DMS153 (cell line): ENCODE results near the gene SFXN1.
"Not testable (repeated sequence)": the region's sequence is repeated elsewhere in the genome, so short reads cannot be mapped to it uniquely, and the experiment has no call there.

Experiments
- DNase-seq: peaks from one replicate; lab custom pipeline; 2025; lab: John Stamatoyannopoulos, UW

Gene SFXN1

DNA sequence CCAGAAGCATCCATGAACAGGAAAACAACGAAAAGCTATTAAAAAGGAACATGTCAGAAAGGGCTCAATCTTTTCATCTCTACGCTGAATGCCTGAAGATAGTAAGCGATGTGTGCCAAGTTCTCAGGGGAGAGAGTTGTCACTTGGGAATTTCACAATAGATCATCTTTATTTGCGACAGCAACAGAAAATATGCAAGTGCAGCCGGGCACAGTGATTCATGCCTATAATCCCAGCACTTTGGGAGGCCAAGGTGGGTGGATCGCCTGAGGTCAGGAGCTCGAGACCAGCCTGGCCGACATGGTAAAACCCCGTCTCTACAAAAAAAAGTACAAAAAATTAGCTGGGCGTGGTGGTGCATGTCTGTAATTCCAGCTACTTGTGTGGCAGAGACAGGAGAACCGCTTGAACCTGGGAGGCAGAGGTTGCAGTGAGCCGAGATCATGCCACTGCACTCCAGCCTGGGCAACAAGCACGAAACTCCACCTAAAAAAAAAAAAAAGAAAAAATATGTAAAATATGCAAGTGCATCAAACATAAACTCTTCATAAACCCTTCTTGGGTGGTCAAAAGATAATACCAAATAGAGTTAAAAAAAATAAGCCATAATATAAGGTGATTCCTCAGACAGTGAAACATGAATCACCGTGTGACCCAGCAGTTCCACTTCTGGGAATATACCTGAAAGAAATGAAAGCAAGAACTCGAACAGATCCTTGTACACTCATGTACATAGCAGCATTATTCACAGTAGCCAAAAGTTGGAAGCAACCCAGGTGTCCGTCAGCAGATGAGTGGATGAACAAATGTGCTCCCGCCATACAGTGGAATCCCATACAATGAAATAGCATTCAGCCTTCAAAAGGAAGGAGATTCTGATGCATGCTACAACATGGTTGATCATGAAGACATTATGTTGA is 16.2 kb downstream of the SFXN1 start:
- DNase-seq = no peak

DNA sequence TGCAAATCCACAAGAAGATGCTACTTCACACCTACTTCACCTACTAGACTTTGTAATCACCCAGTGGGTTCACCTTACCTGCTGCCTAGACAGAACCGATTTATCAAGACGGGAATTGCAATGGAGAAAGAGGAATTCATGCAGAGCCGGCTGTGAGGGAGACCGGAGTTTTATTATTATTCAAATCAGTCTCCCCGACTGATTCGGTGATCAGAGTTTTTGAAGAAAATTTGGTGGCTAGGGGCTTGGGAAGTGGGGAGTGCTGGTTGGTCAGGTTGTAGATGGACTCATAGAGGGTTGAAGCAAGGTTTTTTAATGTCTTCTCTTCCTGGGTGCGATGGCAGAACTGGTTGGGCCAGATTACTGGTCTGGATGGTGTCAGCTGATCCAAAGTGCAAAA is 23.4 kb downstream of the SFXN1 start:
- no peak for DNase-seq

DNA sequence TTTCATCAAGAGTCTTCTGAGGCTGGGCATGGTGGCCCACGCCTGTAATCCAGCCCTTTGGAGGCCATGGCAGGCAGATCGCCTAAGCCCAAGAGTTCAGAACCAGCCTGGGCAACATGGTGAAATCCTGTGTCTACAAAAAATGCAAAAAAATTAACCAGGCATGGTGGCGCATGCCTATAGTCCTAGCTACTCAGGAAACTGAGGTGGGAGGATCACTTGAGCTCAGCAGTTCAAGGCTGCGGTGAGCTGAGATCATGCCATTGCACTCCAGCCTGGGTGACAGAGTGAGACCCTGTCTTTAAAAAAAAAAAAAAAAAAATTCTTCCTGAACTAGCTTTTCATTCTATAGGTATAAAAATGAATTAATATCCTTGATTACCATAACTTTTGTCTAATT is 29.3 kb downstream of the SFXN1 start:
- DNase-seq = not testable (repeated sequence)

DNA sequence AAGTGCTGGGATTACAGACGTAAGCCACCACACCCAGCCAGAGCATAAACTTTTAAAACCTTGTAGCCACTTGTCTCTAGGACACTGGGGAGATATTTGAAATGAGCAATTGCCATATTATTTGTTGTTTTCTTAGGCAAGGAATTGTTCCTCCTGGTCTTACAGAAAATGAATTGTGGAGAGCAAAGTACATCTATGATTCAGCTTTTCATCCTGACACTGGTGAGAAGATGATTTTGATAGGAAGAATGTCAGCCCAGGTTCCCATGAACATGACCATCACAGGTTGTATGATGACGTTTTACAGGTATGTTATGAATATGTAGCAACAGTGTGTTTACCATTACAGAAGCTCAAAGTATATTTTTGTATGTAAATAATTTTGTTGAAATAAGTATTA is 30.5 kb downstream of the SFXN1 start:
- no peak for DNase-seq

DNA sequence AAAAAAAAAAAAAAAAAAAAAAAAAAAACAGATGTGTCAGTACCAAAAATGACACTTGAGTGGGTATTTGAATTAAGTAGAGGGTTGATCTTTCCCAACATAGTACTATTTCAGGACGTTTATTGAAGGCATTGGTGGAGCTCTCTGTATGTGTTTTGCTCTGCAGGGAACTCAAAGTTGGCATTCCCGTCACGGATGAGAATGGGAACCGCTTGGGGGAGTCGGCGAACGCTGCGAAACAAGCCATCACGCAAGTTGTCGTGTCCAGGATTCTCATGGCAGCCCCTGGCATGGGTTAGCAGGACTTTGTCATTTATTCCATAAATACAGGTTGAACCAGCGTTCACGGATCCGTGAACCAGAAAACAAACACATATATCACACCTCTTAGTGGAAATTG is 34.9 kb downstream of the SFXN1 start:
- no peak for DNase-seq

DNA sequence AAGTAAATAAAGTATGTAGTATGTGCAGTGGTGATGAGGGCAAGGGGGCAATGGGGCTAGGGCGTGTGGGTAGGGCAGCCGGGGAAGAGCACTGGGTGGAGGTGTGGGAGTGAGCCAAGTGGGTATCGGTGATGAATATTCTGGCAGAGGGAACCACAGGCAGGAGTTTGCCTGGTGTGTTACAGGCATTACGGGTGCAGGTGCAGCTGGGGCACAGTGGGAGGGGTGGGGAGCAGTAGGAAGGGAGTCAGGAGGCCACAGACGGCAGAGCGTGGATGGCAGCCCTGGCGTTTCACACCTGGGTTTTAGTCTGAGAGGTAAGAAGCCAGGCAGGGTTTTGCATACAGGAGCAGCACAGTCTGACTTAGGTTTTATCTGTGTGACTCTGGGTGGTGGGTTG is 35.4 kb downstream of the SFXN1 start:
- DNase-seq = no peak

DNA sequence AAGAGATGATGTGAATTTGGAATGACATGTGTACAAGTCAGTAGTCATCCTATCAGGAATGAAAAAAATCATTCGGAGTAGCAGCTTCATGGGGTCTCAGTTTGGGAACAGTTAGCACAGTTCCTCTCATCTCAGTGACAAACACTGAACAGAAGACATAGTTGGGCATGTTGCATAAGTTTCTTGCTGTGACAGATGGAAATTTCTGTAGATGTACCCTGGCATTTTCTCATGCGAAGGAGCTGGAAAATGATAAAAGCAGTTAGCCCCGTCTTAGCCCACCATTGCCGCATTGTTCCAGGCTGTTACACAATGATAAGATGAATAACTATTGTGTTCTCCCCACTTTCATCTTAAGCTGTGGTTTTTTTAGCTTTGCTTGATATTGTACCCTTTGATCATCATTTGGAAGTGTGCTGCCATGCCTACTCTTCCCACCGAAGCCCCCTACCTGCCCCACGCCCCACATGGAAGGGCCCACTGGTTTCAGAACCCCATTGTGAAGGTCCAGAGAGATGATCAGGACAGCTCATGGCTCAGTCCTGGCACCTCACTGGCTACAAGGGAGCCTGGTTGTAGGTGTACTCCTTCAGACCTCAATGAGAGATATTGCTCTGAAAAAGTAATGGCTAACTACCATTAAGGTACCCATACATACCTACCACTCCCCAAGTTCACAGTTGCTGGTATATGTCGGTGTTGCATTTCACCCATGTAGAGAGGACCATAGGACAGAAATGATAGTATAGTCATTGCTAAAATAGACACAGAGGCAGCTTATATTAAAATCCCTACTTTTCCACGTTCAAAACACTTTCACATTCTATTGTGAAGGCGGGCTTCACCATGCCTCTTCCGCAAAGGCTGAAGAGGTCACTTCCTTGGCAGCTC is 38.8 kb downstream of the SFXN1 start:
- DNase-seq = no peak

DNA sequence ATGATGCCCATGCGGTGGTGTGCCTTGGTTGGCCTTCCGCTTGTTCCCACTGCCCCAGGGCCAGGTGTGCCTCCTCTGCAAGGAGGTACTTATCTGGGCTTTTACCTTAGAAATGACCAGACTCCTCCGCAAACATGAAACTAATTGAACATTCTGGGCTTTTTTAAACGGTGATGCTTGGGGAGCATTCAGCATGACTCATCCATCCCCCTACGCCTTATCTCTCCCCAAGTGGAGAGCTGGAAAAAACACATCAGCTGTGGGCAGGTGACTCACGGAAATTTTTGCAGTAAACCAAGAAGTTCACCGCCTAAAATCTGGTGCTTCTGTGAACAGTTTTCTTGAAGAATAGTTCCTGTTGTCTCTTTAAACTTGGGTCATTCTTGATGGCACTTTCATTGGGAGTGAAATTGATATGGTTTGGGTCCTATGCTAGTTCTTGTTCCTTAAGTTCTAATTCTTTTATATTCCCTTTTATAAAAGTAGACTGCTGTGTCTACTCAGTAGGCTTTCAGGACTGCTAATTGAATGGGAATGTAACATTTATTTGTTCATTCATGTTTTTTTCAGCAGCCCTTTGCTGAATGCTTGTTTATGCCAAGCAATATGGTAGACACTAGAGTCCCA is 39.6 kb downstream of the SFXN1 start:
- no peak for DNase-seq

DNA sequence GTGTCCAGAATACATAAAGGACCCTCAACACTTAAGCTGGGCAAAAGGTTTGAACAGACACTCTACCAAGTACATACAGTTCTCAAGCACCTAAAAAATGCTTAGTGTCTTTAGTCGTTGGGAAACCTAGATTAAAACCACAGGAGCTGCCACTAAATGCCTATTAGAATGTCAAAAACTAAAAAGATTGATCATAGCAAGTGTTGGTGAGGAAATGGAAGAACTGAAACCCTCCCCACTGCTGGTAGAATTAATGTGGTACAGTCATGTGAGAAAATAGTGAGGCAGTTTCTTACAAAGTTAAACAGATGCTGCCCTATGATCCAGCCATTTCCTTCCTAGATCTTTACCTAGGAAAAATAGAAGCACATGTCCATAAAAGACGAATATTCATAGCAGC is 40.6 kb downstream of the SFXN1 start:
- no peak for DNase-seq

DNA sequence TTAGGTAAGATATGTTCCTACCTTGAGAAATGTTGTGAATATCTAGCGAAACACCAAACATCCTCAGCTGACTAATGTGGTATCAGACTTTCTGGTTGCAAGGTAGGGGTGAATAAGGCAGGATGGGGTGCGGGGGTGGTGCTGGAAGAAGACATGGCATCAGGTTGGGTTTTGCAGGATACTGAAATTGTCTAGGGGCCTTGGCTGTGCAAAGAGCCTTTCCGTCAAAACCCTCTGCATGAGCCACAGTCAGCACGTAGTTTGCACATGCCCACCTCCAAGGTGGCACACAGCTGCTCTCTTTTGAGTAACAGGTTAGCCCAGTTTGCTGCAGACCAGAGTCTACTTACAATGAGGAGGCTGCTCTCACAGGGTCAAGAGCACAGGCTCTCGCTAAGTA is 42.0 kb downstream of the SFXN1 start:
- peak; percentile 7 for DNase-seq

DNA sequence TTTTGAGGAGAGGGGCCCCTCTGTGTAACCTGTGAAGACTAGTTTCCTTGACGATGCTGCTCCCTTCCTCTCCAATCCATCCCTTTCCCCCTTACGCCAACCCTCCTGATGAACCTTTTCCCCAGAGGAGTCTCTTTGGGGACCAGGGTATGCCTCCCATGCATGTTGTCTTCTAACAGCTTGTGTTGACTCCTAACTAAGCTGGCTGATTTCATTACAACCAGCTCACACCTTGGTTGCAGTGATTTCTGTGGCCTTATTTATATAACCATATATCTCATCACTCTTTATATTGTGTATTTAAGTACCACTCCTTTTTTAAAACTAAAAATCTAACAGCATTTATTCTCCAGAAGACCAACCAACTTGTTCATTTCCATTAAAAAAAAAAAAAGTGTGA is 42.5 kb downstream of the SFXN1 start:
- DNase-seq = no peak

DNA sequence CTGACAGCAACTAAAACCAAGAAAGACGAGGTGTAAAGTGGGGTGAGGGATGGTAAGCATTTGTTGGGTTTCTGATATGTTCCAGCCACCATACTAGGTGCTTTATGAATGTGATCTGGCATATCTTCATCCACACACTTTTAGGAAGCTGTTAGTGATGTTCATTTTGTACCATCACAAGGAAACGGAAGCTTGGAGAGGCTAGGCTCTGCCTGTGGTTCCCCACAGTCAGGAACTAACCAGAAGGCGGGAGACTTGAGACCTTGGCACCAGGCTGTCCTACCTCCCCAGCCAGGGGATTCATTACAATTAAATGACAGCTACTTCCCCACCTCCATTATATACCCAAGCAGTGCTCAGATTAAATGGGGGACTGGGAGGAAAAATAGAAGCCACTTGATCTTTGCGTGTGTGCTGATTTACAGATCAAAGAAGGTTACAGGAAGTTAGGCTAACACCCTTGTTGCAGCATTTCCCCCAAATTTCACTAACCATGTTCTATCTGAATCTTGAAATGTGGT is 43.0 kb downstream of the SFXN1 start:
- DNase-seq = no peak

DNA sequence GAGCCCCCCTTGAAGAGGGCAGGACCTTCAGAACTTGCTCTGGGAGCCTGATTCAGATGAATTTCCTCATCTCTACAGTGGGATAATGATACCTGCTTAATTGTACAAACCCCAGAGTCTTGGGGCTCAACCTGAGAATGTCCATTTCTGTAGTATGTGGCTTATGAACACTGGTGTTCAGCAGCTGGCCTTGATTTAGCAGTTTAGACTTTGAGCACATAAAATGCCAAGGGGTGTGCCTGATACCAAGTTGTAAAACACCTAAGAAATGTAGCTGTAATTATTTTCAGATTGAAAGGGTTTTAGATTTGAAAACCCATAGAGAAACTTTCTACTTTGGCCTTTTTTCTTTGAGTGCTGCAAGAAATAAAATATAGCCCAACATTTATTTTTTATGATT is 44.9 kb downstream of the SFXN1 start:
- DNase-seq = no peak

DNA sequence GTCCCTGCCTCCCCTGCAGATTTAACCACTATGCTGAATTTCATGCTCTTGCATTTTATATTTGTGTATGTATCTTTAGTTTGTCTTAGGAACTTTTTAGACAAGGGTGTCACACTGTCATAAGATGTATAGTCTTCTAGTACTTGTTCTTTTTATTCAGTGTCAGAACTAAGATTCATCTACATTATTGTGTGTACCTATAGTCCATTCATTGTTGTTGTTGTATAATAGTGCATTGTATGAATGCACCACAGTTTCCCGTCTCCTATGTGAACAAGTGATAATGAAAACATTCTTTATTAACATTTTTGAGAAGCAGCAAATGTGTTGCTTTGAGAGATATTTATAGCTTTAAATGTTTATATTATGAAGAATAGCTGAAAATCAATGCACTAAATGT is 45.9 kb downstream of the SFXN1 start:
- no peak for DNase-seq

DNA sequence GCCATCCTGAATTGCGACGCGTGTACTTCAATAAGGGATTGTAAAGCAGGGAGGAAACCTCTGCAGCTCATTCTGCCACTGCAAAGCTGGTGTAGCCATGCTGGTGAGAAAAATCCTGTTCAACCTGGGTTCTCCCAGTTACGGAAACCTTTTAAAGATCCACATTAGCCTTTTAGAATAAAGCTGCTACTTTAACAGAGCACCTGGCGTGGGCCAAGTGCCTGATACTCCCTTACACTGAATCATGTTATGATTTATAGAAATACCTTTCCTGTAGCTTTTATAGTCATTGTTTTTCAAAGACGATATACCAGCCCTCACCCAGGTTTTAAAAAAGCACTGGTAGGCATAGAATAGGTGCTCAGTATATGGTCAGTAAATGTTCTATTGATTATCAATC is 48.3 kb downstream of the SFXN1 start:
- no peak for DNase-seq

DNA sequence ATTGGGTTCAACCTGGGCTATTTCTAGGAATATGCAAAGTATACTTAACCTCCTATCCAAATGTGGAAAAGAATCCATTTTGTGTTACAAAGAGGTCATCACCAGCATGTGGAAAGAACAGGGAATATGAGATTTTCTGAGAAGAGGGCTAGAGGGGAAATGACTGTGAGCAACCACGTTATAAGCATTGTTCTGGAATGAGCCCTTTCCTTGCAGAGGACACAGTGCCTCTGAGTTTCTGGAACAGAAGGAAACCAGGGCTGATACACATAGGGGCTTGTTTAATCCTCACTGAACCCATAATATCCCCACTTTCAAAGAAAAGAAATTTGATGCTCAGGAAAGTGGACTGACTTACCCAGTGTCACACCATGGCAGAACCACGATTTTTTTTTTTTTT is 53.0 kb downstream of the SFXN1 start:
- DNase-seq = no peak

DNA sequence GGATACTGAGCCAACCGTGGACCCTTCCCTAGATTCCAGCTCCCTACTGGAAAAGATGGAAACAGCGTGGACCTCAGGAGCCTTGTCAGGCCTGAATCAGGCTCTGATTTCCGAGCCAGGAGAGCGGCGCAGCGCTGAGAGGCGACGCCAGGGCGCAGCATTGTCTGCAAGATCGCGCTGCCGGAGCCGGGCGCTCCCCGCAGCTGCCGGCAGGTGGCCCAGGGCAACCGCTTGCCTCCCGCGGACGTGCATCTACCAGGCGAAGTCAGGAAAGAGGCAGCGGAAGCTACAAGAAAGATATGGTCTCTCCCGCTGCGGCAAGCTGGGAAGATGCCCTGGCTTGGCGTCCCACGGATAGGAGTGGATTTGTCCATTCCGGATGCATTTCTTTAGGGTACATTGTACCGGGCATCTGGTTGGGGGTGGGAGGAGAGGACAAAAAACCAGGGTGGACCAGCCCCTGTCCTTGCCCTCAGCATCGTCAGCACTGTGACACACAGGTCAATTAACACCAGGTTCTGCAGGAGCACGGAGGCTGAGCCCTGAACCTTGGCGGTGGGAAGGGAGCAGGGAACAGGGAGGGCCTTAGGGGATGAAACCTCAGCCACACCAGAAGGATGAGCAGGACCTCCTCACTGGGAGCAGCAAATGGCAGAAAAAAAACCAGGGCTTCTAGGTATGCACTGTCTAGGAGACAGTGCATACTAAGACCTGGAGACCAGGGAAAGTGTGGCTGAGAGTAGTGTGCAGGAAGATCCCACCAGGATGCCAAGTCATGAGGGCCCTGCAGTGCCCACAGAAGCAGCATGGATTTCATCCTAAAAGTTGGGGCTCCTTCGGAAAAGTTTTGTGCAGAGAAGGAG is 55.9 kb downstream of the SFXN1 start:
- peak; percentile 51 for DNase-seq

DNA sequence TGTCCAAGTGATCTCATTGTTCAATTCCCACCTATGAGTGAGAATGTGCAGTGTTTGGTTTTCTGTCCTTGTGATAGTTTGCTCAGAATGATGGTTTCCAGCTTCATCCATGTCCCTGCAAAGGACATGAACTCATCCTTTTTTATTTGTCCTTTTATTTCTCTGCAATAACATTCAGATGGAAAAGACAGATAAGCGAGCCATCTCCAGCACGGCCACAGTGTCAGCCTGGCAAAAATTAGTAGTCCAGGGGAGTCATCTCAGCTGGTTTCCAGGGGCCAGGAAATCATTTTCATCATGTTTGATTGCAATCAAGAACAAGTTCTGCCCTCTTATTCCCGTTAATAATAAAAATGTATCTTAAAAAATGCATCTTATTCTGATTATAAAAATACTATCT is 57.0 kb downstream of the SFXN1 start:
- not testable (repeated sequence) for DNase-seq

DNA sequence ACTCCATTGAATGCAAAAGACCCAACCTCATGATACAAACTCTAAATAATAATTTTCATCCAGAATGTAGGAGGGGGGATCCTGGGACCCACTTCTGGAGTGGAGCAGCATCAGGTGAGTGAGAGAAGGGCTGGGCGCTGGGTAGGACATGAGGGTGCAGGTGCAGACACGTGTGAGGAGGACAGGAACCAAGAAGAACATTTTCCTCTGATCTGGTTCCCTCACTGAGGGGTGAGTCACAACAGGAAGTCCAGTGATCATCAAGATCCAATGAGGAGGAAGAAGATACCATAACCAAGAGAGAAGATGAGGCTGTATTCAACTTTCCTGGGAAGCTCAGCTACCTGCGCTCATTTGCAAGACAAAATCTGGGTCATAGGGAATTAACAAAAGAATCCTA is 57.4 kb downstream of the SFXN1 start:
- no peak for DNase-seq

DNA sequence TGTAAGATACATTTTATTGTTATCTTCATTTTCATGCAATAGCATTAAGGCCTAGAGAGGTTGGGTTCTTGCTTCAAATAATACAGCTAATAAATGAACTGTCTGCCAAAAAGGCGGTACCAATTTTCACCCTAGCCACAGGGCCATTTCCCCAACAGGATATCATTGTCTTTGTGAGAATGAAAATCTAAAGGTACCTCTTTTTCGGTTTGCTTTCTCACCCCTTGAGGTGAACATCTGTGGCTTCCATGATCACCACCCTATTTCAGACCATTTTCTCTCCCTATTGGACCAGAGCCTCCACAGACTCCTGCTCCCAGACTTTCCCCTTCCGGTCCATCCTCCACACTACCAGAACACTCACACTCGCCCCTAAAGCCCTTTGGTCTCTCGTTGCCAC is 60.2 kb downstream of the SFXN1 start:
- no peak for DNase-seq

DNA sequence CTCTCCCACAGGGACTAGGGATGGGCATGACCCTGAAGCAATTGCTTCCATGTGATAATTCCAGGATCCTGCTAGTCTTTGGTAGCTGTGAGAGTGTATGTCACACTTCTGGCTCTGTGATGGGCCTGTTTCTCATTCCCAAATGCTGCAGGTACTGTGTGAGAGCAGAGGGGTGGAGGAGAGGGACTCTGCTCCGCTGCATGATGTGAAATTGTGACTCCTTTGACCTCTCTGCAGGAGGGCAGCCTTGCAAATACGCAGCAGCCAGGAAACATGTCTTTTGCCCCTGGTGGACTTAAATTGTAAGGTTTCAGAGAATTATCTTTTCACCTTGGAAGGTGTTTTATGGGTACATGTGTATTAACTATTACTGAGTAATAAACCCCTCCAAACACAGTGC is 61.6 kb downstream of the SFXN1 start:
- no peak for DNase-seq
